ENCODE data around the gene MRPL53. TPM values are rescaled to one million over a fixed set of nuclear protein-coding genes. Genes with fewer than 3 reads are reported as not detected.

The MRPL53 gene
- total RNA-seq, 1 experiment from 2014 or later = 65.4 TPM

DNA sequence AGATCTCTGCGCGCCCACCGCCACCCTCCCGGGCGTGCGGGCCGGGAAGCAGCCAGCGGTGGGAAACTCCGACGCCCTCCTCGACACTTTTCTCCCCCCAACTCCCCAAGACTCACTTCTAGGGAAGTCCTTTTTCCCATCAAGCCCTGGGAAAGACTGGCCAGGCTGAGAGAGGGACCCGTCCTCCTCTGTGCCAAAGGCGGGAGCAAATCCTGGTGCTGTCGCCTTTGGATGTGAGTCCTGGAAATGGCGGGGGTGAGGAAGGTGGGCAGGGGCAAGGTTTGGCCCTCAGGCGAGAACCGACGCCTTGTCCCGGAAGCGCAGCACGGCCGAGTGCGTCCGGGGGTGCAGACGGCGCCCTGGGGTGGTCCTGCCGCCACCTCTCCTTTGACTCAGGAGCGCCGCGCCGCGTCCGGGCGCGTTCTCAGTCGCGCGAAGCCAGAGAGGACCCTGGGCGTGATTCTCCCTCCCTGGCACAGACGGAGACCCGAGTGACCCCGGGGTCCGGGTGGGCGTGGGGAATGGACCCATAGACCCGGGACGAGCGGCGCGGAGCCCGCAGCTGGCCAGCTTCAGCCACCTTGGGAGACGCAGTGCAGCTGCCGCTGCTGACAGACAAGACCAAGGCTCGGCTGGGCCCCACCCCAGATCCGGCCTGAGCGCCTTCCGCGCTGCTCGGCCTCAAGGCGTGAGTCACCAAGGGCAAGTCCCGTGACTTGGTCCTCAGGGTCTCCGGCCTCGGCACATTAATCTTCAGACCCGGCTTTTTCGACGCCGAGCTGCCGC is 30.4 kb upstream of the MRPL53 start:
- no peaks in the 10 kb centered on the region for H3K9me2 ChIP-seq (ENCODE audit: insufficient read depth)
- RAD21 ChIA-PET (ENCODE audit: low non-redundant PET in 1 of 2, low total read pairs in 2 of 2, uncharacterized antibody in 2 of 2, unreplicated experiment in 2 of 2) = no interaction called here
- POLR2A ChIA-PET = interaction anchor here (0.9 kb wide), 1 partner anchor 60 kb away, joined by 3 read pairs; no protein-coding TSS in a partner anchor
- H3K27me3 ChIP-seq (ENCODE audit: insufficient read depth, low read length) = no peaks in the 10 kb centered on the region
- peaks cover 24 to 54% of the 10 kb centered on the region in 2 experiments for H3K4me1 ChIP-seq (ENCODE audit: control insufficient read depth in 1 of 2, insufficient read depth in 2 of 2, low read length in 2 of 2)
- peaks cover 3 to 16% of the 10 kb centered on the region in 2 experiments; a peak in 2 of 4 replicates for H3K36me3 ChIP-seq (ENCODE audit: control insufficient read depth in 1 of 2, insufficient read depth in 2 of 2, low read length in 2 of 2)
- peaks cover 22% of the 10 kb centered on the region for H3K79me2 ChIP-seq (ENCODE audit: insufficient read depth, low read length)
- no TSS peak for BruUV-seq (replicated peaks)
- intact Hi-C loops (cut with micrococcal nuclease) = loop anchor here (2.0 kb wide), 1 partner anchor 20 kb away; the partner anchor contains the start of genes CCDC142 and TTC31
- H4K20me1 ChIP-seq (ENCODE audit: insufficient read depth) = no peaks in the 10 kb centered on the region
- peak overlapping the region; percentile 95 for H3K4me2 ChIP-seq (ENCODE audit: low read length)
- H3K4me3 ChIP-seq (replicated peaks in 1 of 2; ENCODE audit: low read depth in 1 of 2, low read length in 2 of 2) = peak overlapping the region; percentile 83 to 89
- no peaks in the 10 kb centered on the region for H3K9me3 ChIP-seq (ENCODE audit: control insufficient read depth in 1 of 2, insufficient read depth in 1 of 2, low read depth in 1 of 2, low read length in 2 of 2)
- TF ChIP-seq TCF7L2 (IDR thresholded peaks at IDR 0.05; ENCODE audit: borderline replicate concordance, extremely low read depth, insufficient read depth, insufficient read length) = peak; percentile 49
- TF ChIP-seq CBX3 (IDR thresholded peaks at IDR 0.05; ENCODE audit: low read depth) = no peak
- no peak for TF ChIP-seq ZNF274 (IDR thresholded peaks at IDR 0.05; ENCODE audit: low read depth, low read length)
- TF ChIP-seq EZH2phosphoT487 (IDR thresholded peaks at IDR 0.05; ENCODE audit: borderline replicate concordance) = no peak
- no peak for TF ChIP-seq SP1 (IDR thresholded peaks at IDR 0.05; ENCODE audit: low read depth)
- TF ChIP-seq POLR2A (IDR thresholded peaks at IDR 0.05; ENCODE audit: borderline replicate concordance, extremely low read depth, insufficient read depth, insufficient read length) = peak; percentile 75
- no peak for TF ChIP-seq CEBPB (IDR thresholded peaks at IDR 0.05; ENCODE audit: low read depth)
- peak; percentile 62; the same call in 1 of the 2 replicates for TF ChIP-seq ZFX (IDR thresholded peaks at IDR 0.05)
- TF ChIP-seq, protein P1, sequence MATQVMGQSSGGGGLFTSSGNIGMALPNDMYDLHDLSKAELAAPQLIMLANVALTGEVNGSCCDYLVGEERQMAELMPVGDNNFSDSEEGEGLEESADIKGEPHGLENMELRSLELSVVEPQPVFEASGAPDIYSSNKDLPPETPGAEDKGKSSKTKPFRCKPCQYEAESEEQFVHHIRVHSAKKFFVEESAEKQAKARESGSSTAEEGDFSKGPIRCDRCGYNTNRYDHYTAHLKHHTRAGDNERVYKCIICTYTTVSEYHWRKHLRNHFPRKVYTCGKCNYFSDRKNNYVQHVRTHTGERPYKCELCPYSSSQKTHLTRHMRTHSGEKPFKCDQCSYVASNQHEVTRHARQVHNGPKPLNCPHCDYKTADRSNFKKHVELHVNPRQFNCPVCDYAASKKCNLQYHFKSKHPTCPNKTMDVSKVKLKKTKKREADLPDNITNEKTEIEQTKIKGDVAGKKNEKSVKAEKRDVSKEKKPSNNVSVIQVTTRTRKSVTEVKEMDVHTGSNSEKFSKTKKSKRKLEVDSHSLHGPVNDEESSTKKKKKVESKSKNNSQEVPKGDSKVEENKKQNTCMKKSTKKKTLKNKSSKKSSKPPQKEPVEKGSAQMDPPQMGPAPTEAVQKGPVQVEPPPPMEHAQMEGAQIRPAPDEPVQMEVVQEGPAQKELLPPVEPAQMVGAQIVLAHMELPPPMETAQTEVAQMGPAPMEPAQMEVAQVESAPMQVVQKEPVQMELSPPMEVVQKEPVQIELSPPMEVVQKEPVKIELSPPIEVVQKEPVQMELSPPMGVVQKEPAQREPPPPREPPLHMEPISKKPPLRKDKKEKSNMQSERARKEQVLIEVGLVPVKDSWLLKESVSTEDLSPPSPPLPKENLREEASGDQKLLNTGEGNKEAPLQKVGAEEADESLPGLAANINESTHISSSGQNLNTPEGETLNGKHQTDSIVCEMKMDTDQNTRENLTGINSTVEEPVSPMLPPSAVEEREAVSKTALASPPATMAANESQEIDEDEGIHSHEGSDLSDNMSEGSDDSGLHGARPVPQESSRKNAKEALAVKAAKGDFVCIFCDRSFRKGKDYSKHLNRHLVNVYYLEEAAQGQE (IDR thresholded peaks at IDR 0.05; ENCODE audit: low read depth) = no peak
- no peak for TF ChIP-seq FOSL1 (IDR thresholded peaks at IDR 0.05; ENCODE audit: low read depth)
- TF ChIP-seq, protein P2, sequence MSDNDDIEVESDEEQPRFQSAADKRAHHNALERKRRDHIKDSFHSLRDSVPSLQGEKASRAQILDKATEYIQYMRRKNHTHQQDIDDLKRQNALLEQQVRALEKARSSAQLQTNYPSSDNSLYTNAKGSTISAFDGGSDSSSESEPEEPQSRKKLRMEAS (IDR thresholded peaks at IDR 0.05) = no peak
- peak; percentile 86 for TF ChIP-seq POLR2AphosphoS5 (IDR thresholded peaks at IDR 0.05; ENCODE audit: low read depth, low read length)
- TF ChIP-seq, protein P3, sequence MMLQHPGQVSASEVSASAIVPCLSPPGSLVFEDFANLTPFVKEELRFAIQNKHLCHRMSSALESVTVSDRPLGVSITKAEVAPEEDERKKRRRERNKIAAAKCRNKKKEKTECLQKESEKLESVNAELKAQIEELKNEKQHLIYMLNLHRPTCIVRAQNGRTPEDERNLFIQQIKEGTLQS (IDR thresholded peaks at IDR 0.05) = no peak
- TF ChIP-seq, protein P4, sequence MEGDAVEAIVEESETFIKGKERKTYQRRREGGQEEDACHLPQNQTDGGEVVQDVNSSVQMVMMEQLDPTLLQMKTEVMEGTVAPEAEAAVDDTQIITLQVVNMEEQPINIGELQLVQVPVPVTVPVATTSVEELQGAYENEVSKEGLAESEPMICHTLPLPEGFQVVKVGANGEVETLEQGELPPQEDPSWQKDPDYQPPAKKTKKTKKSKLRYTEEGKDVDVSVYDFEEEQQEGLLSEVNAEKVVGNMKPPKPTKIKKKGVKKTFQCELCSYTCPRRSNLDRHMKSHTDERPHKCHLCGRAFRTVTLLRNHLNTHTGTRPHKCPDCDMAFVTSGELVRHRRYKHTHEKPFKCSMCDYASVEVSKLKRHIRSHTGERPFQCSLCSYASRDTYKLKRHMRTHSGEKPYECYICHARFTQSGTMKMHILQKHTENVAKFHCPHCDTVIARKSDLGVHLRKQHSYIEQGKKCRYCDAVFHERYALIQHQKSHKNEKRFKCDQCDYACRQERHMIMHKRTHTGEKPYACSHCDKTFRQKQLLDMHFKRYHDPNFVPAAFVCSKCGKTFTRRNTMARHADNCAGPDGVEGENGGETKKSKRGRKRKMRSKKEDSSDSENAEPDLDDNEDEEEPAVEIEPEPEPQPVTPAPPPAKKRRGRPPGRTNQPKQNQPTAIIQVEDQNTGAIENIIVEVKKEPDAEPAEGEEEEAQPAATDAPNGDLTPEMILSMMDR (IDR thresholded peaks at IDR 0.05 in 2 of 3, conservative IDR thresholded peaks at IDR 0.05 in 1 of 3; ENCODE audit: borderline replicate concordance in 1 of 3, insufficient read depth in 1 of 3, low read depth in 2 of 3, low read length in 2 of 3) = peak in 2 of 3 experiments; percentile 17 to 44; a peak in 2 of 6 replicates
- TF ChIP-seq YY1 (IDR thresholded peaks at IDR 0.05; ENCODE audit: extremely low read depth, insufficient replicate concordance, low read depth, low read length) = no peak
- H3K27ac ChIP-seq (ENCODE audit: low read depth, low read length) = peak overlapping the region; percentile 91
- H2AFZ ChIP-seq (ENCODE audit: low read depth, low read length, poor library complexity, severe bottlenecking) = peak overlapping the region; percentile 40
- ATAC-seq (peak; percentile 63), DNase-seq (ENCODE audit: low read depth, low spot score) (peak; percentile 57)
- CTCF ChIA-PET = interaction anchor here (1.8 kb wide), 1 partner anchor 20 kb away, joined by 9 read pairs; the partner anchor contains the start of genes CCDC142 and TTC31
- peak overlapping the region; percentile 85 for H3K9ac ChIP-seq (ENCODE audit: low read length)
